HPDE6-E6E7 (cell line): ENCODE data around the gene ERN2.
"Not testable (repeated sequence)": the region's sequence is repeated elsewhere in the genome, so short reads cannot be mapped to it uniquely, and the experiment has no call there.

Experiments used
- DNase-seq: peaks from one replicate; pipeline ENCODE4 v3.0.0; 2011; ENCODE audit warnings: missing footprints; ENCODE audit errors: extremely low spot score

Gene ERN2

DNA sequence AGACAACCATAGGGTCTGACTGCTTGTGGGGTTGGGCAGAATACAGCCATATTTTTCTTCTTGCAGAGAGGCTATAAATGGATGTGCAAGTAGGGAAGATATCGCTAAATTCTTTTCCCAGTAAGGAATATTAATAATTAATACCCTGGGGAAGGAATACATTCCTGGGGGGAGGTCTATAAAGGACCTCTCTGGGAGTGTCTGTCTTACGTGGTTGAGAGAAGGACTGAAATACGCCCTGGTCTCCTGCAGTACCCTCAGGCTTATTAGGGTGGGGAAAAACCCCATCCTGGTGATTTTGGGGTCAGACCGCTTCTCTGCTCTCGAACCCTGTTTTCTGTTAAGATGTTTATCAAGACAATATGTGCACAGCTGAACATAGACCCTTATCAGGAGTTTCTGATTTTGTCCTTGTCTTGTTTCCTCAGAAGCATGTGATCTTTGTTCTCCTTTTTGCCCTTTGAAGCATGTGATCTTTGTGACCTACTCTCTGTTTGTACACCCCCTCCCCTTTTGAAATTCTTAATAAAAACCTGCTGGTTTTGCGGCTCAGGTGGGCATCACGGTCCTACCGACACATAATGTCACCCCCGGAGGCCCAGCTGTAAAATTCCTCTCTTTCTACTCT lies 9.7 kb upstream of the ERN2 start:
- DNase-seq = not testable (repeated sequence)

GRCh38 chr16:23716484-23716883 lies 3.5 kb upstream of the ERN2 start:
- no peak for DNase-seq

DNA sequence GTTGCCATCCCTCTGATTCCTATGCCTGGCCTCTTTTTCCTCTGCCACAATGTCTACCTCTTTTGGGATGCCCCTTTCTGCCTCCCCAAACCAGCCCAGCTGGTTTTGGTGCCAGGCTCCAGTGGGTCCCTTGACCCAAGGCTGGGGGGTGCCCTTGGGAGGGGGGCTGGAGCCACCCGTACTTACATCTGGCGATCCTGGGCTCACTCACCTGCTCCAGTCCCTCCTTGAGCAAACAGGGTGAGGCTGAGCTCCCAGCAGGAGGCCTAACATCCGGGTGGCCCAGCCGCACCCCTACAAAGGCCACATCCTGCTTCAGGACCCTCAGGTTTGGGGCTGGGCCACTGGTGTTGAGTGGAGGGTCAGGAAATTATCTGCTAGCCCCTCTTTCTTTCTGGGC lies 1.2 kb downstream of the ERN2 start:
- no peak for DNase-seq

DNA sequence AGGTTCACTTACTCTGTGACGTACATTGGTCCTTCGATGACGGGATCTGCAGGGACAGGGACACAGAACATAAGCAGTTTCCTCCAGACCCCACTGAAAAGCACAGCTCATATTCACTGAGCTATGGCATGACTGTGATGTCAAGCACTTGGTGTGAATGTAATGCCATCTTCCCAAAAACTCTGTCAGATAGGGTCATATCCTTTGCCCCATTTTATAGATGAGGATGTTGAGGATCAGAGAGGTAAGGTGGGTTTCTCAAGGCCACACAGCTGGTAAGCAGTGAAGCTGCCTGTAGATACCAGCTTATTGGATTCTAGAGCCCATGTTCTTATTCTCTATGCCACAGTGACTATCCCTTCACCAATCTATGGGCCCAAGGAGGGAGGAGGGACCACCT lies 2.5 kb downstream of the ERN2 start:
- no peak for DNase-seq

DNA sequence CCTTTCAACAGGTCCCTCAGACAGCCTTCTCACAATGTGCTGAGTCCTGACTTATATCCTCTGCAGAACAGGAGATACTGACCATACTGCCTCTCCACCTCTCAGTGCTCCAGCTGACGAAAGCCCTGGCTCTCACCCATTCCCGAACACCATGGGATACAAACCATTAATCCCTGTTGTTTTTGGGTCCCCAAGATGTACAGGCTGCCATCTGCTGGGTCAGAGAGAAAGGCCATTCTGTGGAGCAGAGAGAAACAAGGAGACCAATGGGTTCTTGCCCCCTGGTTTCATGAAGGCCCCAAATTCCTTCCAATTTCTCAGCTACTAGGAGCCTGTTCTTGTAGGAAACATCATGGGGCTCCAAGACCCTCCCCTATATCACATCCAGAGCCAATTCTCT lies 3.0 kb downstream of the ERN2 start:
- DNase-seq = no peak

DNA sequence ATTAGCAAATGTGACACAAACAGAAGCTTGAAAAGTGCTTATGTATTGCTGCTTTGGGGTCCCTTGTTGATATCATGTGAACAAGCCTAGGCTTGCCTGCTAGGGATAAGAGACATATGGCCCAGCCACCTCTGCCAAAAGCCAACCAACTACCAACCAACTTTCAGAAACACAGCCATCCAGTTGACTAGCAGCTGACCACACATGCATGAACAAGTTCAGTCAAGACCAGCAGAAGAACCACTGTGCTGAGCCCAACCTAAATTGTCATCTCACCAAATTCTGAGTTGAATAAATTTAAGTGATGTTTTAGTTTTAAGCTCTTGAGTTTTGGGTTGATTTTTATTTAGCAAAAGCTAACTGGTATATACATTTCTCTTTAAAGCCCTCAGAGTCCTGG lies 3.5 kb downstream of the ERN2 start:
- DNase-seq = no peak

DNA sequence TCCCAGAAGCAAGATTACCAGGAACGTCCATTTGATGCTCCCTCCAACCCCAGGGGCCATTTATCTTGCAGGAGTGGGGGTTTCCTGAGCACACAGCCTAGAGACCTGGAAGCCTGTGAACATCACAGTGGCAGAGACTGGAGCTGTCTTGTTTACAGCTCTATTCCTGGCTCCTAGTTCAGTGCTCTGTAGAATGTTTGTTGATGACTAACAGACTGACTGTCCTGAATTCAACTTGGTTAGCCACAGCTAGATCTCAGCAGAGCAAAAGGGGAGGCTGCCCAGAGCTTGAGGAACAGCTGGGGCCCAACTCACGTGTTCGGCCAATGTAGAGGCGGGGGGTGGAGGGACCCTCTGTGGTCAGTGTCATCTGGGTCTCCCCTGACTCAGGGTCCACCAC lies 6.6 kb downstream of the ERN2 start:
- DNase-seq = no peak

DNA sequence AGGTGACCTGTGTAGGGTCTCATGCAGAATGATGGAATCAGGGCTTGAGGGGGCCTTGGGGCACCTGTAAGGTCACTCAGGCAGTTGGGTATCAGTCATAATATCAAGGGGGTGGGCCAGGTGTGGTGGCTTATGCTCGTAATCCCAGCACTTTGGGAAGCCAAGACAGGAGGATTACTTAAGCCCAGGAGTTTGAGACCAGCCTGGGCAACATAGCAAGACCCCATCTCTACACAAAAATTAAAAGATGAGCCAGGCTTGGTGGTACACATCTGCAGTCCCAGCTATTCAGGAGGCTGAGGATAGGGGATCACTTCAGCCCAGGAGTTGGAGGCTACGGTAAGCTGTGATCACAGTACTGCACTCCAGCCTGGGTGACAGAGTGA lies 7.5 kb downstream of the ERN2 start:
- no peak for DNase-seq

GRCh38 chr16:23704772-23705516 lies 8.1 kb downstream of the ERN2 start:
- DNase-seq = no peak

GRCh38 chr16:23702951-23703350 lies 10.1 kb downstream of the ERN2 start:
- DNase-seq = no peak

DNA sequence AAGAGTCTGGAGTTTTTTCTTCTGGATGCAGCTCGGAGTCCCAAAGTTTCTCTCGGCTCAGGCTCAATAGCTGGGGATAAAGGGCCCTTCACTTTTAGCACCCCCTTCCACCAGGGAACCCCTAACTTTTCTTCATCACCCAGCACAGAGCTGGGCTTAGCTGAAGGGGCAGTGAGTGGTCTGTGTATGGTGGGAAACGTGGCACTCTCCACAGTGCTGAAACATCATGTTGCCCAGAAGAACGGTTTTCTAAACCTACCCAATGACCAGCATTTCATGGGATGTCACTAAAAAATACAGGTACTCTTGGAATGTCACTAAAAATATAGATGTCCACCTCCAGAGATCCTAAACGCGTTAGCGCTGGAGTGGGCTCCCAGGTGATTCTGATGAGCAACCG lies 12.0 kb downstream of the ERN2 start:
- no peak for DNase-seq

- DNase-seq = no peak
These were observed 12.5 kb downstream of the ERN2 start for GRCh38 chr16:23700509-23700908.

DNA sequence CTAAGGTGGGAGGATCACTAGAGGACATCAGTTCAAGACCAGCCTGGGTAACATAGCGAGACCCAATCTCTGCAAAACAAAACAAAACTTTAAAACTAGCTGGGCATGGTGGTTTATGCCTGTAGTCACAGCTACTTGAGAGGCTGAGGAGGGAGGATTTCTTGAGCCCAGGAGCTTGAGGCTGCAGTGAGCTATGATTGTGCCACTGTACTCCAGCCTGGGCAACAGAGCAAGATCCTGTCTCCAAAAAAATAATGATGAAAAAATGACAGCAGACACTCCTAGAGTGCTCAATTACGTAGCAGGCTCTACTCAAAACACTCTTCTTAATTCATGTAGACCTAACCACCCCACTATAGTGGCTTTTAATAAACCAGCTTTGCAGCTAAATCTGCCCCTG lies 12.9 kb downstream of the ERN2 start:
- no peak for DNase-seq

- no peak for DNase-seq
These were observed 13.9 kb downstream of the ERN2 start for GRCh38 chr16:23699100-23699499.

- DNase-seq = no peak
These were observed 17.3 kb downstream of the ERN2 start for GRCh38 chr16:23695756-23696155.

- no peak for DNase-seq
These were observed 18.2 kb downstream of the ERN2 start for GRCh38 chr16:23694644-23695373.

DNA sequence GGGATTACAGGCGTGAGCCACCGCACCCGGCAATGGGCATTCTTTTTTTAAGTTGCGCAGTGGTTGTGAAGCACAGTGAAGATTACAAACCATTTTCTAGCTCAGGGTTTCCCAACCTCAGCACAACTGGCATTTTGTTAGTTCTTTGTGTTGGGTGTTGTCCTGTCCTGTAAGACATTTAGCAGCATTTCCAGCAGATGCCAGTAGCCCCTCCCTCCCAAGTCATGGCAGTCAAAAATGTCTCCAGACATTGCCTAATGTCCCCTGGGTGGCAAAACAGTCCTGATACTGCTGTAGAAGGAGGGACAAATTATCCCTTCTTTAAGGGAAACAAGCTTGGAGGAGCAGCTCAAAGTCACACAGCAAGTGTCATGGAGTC lies 18.8 kb downstream of the ERN2 start:
- DNase-seq = no peak

- DNase-seq = no peak
These were observed 20.7 kb downstream of the ERN2 start for GRCh38 chr16:23692190-23692837.

DNA sequence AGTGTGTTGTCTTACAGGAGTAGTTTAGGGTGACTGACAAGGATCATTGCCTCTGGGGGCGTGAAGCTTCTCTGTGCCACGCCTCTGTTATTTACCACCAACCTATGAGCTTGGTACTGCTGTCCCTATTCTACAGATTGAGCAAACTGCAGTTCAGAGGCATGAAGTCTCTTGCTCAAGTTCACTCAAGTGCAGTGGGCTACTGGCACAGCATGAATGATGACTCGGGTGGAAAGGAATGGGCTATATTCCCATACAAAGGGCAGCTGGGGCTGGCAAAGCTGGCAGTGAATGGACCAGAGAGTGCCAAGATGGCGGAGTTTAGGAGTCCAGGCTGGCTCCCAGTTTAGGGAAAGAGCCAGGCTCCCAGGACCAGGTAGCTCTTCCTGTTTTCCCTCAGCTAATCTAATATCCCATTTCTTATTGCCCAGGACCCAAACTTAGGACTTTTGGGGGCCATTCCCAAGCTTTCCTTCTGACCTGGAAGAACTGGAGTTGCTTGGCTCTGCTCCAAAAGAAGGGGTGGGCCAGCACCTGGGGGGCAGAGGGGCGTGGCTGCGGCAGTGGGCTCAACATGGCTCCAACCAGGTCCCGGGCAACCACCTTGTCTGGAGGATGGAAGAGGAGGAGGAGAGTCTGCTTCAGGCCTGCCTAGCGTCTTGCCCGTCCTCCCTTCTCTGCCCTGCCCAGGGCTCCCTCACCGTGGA lies 21.4 kb downstream of the ERN2 start:
- DNase-seq = no peak

- no peak for DNase-seq
These were observed 22.1 kb downstream of the ERN2 start for GRCh38 chr16:23690771-23691482.

- DNase-seq = no peak
These were observed 23.4 kb downstream of the ERN2 start for GRCh38 chr16:23689442-23690187.
